Left forelimb (tissue), 1 donor: ENCODE data around the gene SOX8.

Source experiments
- DNase-seq: peaks from one replicate; pipeline ENCODE4 v3.0.0-alpha.2; 2018; ENCODE audit warnings: low spot score

SOX8 gene

DNA sequence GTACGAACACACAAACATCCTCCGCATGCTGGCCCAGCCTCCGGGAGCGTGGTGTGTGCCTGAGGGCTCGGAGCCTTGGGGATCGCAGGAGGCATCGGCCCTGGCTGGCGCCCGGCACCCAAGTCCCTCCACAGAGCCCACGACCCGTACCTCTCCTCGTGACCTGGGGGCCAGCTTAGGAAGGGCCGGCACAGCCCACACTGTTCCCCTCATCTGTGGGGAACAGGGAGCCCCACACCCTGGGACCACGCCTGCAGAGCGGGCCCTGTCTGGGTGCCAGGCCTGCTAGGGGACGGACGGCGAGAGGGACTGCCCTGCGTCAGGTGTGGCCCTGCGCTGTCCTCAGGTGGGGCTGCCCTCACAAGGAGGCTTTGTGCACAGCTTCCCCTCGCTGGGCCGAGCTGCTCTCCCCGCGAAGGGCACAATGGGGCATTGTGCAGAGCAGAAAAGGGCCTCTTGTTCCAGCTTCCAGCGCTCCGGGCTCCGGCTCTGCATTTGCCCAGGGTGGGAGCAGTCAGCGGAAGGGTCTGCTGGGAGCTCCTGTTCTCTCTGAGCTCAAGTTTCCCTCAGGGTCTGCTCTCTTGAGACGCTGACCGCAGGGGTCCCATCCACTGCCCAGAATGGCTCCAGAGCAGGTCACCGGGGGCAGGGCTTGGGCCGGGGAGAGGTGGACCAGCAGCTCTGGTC is 9.1 kb upstream of the SOX8 start:
- DNase-seq: no peak

DNA sequence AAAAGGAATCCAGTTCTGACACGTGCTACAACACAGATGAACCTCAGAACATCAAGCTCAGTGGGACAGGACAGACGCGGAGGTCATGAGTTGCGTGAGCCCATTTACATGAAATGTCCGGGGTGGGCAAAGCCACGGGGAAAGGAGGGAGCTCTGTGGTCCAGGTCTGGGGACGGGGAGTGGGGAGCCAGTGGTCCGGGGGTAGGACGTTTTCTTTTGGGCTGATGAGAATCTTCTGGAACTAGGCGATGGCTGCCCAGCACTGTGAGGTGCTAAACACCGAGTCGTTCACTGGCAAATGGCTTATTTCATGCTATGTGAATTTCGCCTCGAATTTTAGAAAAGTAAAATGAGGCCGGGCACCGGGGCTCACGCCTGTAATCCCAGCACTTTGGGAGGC is 8.2 kb upstream of the SOX8 start:
- no peak for DNase-seq

DNA sequence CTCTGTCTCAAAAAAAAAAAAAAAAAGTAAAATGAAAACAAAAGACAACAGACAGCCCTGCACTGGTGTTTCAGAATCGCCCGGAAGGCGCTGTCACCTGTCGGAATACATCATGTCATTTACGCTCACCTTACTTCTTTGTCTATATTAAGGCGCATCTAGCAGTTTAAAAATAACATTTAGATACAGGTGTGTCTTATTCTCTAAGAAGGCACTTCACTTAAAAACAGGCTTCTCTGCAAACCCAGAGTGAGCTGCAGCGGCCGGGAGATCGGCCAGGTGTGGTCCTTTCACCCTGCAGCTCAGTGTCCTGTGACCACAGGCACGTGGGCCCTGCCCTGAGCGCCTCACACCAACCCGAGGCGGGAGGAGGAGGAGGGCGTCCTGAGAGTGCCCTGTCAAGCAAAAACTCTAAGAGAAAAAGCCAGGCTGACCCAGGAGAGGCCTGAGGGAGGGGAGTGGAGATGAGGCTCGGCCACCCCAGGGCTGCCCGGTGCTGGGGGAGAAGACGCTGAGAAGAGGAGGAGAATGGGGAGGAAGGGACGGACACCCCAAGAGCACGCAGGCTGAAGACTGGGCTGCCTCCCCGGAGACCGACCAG is 7.5 kb upstream of the SOX8 start:
- no peak for DNase-seq

DNA sequence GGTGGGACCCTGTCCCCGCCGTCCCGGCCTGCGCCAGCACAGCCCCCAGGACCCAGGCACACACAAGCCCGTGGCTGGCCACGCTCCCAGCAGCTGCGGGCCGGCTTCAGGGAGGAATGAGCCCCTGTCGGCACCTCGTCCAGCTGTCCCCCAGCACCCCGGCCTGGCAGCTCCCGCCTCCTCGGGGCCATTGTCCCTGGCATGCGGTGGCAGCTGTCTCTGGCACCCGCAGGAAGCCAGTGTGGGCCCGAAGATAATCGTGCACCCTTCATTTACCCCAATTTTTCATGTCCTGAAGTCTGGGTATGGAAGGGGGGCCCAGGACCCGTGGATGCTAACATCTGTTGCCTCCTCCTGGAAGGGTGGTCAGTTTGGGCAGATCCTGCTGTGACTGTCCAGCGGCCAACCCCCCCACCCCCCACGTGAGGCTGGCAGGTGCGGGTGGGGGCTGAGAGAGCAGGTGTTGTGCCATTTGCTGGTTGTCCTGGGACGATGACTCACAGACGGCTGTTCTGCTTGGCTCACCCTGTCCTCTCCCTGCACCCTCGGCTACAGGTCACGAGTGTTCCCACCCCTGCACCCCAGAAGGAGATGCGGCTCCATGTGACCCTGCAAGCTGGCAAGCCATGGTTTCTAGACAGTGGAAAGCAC is 6.8 kb upstream of the SOX8 start:
- no peak for DNase-seq

DNA sequence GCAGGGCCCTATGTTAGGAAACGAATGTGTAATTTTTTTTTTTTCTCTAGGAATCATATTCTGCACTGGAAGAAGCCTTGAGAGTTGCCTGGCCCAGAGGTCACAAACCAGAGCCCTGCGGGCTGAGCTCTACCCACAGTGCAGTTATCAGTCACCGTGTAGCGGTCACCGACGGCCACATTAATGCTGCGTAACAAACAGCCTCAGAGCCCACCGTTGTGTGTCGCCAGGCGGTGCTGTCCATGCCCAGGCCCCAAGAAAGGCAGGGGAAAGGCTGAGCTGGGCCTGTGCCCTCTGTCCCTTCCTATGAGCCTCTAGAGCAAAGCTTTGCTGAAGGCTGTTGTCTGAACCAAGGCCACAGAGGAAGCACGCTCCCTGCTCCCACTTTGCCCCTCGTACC is 6.3 kb upstream of the SOX8 start:
- DNase-seq: no peak

DNA sequence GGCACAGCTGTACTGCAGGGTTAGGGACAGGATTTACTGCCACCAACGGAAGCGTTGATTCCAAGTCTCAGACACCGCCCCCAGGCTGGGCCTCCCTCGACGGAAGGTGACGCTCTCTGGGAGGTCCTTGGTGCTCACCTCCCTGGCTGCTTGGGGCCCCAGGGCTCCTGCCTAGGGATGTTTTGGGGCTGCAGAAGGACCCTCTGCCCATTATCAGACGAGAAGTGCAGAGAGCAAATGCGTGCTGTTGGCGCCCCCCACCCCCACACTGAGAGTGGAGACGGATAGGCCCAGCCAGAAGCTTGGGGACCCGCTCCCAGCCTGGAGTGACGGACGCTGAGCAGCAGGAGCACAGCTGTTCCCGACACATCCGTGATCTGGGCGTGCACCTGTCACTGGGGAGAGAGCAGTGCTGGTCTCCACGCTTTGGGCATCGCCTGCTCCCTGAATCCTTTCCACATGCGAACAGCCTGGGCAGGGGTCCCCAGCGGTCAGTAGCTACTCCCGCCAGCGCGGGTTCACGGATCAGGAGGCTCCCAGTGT is 5.1 kb upstream of the SOX8 start:
- no peak for DNase-seq

DNA sequence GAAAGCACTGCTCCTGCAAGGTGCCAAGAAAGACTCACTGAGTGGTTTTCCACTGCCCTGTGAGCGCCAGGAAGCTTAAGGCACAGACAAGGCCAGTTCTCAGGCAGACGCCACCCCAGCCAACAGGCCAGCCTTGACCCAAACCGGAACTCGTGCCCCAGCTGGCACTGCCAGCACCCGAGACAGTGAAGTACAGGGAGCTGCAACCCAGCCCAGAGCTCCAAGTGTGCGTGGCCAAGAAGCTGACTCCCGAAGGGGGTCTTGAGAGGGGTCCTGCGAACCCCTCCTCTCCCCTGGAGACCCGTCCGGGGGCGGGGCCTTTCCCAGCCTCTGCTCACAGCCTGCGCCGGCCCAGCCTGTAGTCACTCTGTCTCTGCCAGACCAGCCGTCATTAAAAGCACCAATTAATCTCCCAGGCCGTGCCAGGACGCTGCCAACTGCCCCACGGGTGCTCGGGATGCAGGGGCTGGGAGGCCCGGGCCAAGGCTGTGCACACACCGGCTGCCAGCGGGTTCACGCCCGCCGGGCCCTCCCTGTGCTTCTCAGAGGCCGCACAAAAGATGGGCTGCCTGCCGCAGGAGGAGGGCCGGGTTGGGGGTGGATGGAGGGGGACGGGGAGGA is 4.4 kb upstream of the SOX8 start:
- DNase-seq: no peak

DNA sequence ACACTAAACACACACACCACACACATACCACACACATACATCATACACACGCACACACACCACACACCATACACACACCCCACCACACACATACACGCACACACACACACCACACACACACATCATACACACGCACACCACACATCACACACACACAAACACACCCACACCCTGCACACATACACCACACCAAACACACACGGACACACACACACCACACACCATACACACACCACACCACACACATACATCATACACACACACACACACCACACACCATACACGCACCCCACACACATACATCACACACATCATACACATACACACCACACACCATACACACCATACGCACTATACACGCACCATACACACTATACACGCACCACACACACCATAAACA is 3.7 kb upstream of the SOX8 start:
- DNase-seq: no peak

DNA sequence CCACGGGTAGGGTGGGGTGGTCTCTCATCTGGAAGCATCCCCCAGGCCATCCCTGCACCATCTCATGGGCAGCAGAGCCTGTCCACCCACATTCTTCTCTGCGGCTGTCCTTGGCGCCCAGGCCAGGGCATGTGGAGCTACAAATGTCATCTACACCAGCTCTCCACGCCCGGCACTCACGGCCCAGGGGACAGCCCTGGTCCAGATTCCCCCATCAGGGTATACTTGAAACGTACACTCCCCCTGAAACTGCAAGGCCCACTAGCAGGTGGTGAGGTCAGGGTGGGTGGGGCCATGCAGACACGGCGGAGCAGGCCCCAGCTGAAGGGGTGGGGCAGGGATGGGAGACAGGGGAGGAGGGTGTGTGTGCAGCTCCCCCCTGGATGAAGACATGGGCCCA is 3.2 kb upstream of the SOX8 start:
- no peak for DNase-seq

DNA sequence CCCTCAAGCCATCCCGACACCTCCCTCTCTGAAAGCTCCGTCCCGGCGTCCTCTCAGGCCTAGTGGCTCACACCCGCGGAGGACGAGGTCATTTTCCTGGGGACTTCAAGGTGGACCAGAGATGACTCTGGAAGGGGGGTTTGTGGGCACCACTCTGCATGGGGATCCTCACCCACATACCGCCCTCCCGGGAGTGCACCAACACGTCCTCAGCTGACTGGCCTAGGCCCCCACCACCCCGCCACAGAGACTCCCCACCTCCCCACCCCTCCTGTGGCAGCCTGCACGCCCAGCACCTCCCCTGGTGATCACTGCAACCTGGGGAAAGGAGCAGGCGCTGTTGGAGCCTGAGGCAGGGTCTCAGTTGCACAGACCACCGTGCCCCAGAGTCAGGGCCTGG is 2.4 kb upstream of the SOX8 start:
- DNase-seq: no peak

DNA sequence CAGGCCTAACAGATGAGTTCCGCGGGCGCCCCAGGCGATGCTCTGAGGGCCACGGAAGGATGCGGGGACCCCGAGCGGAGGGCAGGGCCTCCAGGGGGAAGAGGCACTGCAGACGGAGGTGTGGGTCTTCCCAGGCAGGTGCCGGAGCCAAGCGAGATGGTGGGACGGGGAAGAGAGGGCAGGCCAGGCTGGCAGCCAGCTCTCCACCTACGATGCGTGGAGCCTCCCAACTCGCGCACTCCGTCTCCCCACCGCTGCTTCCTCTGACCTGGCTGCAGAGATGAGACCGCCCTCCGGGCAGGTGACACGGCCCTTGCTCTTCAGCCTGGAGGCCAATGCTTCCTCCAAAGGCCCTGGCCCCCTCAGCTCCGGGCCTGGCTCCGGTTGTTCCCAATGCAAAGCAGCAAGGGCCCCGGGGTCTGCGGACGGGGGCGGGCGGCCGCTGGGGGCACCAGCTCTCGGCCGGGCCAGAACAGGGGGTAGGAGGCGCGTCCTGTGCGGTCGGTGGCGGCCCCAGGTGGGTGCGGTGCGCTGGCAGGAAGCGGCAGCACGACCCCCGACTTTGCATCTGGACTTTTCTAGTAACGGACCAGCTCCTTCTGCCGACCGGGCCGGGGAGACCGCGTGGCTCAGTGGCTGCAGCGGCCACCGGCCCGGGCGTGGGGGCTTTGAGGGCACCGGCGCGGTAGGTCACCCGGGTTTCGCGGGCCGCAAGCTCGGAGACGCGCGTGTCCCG is 1.5 kb upstream of the SOX8 start:
- DNase-seq: no peak

DNA sequence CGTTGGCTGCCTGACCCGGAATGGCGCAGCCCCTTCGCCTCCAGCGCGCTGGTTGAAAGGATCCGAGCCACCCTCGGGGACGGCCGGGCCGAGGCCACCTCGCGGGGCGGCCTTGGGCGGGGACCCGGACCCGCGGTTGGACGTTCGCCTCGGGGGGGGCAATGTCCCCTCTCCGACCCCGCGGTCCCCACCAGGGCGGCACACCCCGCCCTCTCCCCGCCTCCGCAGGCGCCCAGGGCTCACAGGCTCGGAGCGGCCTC is 1.0 kb upstream of the SOX8 start:
- DNase-seq: no peak

DNA sequence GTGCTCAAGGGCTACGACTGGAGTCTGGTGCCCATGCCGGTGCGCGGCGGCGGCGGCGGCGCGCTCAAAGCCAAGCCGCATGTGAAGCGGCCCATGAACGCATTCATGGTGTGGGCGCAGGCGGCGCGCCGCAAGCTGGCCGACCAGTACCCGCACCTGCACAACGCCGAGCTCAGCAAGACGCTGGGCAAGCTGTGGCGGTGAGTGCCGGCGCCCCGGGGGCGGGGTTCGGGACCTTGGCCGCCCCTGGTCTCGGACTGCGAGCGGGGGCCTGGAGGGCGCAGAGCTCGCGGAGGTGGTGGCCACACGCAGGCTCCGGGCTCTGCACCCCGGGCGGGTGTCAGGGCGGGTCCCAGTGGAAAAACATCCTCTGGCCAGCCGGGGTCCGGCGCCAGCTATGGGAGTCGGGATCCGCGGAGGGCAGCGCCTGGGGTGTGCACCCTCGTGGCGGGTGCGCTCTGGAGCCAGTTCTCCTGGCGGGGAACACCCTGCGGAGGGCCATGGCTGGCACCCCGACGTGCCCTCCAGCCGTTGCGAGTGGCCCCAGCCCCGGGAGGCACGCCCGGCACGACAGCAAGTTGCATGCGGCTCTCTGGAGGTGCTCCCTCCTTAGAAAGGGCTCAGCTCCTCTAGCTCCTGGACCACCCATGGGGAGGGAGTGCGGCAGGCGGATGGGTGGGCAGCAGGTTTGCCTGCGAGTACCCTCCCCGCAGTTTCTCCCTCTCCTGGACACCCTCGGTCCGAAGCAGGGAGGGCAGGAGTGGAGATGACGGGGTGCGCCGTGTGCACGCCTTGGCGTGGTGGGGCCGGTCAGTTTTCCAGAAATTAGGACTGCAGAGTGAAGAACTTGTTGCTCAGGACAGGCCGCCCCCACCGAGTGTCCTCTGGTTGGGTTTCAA is 824 bp downstream of the SOX8 start:
- no peak for DNase-seq

DNA sequence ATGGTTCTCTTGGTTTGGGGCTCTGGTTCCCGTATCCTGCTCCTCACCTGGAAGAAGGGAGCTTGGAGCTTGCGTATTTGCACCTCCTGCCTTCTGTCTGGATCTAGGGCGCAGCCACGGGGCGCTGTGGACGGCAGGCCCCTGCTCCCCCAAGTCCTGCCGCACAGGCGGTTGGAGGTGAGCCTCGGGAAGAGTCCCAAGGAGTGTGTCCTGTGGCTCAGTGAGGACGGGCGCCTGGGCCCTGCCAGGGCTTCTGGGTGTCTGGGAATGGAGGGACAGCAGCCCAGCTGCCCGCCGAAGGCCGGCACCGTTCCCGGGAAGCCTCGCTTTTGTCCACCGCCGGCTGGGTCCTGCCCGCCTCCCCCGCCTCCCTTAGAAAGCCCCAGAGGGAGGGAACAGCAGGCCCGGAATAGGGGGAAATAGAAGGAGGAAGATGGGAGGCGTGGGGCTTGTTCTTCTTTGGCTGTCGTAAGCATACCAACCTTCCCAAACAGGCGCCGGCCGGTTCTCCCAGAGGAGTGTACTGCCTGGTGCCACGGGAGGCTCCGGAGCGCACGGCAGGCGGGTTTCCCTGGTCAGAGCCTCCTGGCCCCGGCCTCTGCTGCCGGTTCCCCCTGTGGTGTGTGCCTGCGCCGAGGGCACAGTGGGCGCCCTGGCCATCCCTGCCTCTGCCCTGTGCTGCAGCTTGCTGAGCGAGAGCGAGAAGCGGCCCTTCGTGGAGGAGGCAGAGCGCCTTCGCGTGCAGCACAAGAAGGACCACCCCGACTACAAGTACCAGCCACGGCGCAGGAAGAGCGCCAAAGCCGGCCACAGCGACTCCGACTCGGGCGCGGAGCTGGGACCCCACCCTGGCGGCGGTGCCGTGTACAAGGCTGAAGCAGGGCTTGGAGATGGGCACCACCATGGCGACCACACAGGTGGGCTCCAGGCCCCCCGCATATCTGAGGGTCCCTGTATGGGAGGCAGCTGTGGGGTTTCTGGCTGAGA is 1.8 kb downstream of the SOX8 start:
- DNase-seq: no peak

DNA sequence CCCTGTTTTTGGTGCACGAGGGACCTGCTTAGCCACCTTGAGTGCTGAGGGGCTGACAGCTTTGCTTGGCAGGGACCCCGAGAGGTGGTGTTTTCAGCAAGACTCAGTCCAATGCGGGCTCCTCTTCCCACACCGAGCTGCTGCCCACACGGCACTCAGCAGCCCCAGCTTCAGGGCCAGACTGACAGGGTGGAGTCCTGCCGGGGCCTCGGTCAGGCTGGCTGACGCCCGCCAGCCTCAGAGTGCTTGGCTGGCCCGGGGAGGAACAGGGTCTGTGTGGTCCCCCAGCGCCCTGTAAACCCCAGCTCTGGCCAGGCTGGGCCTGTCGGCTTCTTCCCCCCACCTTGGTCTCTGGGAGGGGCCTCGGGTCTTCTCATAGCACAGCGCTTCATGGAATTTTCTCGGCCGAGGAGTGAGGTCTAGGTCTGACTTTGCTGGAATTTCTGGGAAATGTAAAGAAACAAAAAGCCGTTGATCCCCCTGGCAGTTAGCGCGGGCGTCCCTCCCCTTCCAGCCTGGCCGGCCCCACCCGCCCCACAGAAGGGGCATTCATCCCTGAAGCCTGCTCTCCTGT is 2.6 kb downstream of the SOX8 start:
- DNase-seq: no peak

DNA sequence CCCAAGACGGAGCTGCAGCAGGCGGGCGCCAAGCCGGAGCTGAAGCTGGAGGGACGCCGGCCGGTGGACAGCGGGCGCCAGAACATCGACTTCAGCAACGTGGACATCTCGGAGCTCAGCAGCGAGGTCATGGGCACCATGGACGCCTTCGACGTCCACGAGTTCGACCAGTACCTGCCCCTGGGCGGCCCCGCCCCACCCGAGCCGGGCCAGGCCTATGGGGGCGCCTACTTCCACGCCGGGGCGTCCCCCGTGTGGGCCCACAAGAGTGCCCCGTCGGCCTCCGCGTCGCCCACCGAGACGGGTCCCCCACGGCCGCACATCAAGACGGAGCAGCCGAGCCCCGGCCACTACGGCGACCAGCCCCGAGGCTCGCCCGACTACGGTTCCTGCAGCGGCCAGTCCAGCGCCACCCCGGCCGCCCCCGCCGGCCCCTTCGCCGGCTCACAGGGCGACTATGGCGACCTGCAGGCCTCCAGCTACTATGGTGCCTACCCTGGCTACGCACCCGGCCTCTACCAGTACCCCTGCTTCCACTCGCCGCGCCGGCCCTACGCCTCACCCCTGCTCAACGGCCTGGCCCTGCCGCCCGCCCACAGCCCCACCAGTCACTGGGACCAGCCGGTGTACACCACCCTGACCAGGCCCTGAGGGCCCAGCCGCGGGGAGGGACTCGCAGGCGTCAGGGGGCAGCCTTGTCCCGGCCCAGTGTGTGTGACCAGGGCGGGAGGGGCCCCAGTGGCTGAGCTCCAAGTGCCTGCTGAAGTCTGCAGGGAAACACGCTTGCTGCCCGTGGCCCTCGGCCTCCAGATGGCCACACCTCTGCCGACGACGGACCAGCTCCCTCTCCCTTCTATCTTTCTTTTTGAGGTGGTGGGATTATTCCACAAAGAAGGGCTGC is 3.4 kb downstream of the SOX8 start:
- DNase-seq: no peak

DNA sequence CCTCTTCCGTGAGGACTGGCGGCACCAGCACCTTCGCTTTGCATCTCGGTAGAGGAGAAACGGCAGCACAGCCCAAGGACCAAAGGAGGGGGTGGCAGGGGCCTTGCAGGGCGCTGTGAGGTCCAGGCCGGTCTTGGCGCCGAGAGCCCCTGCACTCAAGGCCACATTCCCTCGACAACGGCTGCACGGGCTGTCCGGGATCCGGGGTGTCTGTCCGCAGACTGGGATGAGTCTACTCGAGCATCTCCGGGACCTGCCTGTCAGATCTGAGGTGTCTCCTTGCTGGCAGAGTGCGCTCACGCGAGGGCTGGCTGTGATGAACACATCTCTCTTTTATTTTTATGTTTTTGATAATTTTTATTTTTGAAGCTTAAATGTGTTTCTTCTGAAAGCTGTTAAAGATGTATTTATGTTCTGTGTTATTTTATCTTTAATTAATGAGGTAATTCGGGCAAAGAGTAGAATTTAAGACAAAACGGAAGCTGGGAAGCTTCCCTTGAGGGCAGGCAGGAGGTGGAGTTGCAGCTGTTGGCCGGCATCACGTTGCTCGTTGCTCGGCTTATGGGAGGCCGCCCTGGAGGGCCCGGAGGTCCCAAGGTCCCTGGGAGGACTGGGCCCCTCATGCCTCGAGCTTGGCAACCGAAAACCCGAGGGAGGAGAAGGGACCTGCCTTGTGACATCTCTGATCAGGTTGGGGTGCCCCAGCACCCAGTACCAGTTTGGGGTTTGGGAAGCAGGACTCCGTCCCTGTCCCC is 4.3 kb downstream of the SOX8 start:
- no peak for DNase-seq

DNA sequence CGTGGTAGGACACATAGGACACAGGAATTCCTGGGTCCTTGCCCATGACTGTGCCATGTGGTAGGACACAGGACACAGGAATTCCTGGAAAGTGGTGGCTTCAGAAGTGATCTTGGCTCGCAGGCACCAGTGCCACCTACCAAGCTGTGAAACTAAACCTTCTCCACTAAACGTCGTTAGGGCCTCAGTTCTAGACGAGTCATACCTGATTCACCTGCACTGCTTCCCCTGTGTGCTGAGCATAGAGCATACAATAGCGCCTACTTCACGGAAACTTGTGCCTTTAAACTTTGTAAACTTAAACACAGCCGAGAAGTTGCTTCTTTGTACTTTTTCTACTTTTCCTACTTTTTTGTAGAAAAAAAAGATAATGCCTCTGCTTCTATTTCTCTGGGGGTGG is 4.8 kb downstream of the SOX8 start:
- DNase-seq: no peak
